CD4-positive, alpha-beta T cell treated with Interleukin-6 for 4 hours (primary cell): ENCODE results near the gene MRPL21.

Experiments
- DNase-seq: peaks from one replicate; pipeline ENCODE4 v3.0.0-alpha.2; 2020; ENCODE audit warnings: mixed read lengths

MRPL21 gene

DNA sequence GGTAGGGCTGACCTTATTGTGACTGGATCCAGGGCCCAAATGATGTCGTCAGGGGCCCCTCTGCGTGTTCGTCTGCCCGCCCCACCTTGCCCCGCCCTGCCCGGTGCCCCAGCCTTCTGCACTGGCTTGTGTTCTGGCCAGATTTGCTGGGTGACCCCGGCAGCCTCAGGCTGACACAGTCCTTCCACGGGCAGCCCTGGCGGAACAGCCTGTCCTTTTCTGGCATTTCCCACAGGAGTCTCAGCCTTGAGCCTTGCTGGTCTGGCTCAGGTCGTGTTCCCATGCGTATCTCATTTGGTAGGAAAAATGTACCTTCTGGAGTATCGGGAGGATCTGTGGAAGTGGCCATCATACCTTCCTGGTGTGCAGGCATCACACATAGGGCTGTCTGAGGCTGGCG, 31.0 kb upstream of the MRPL21 start:
- DNase-seq, result no peak

GRCh38 chr11:68934321-68934645, 30.7 kb upstream of the MRPL21 start:
- no peak for DNase-seq

GRCh38 chr11:68933605-68934320, 30.1 kb upstream of the MRPL21 start:
- no peak for DNase-seq

GRCh38 chr11:68932933-68933577, 29.4 kb upstream of the MRPL21 start:
- no peak for DNase-seq

- no peak for DNase-seq
These were observed 28.7 kb upstream of the MRPL21 start for GRCh38 chr11:68932358-68932757.

DNA sequence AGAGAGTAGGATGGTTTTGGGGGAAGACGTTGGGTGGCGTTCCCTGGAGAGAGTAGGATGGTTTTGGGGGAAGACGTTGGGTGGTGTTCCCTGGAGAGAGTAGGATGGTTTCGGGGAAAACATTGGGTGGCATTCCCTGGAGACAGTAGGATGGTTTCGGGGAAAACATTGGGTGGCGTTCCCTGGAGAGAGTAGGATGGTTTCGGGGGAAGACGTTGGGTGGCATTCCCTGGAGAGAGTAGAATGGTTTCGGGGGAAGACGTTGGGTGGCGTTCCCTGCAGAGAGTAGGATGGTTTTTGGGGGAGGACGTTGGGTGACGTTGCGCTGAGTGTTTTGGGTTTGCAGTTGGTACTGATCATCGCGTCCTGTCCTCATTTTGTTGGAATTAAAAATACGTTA, 28.3 kb upstream of the MRPL21 start:
- no peak for DNase-seq

- DNase-seq, result no peak
These were observed 27.6 kb upstream of the MRPL21 start for GRCh38 chr11:68930991-68931855.

GRCh38 chr11:68929706-68930570, 26.3 kb upstream of the MRPL21 start:
- DNase-seq, result no peak

DNA sequence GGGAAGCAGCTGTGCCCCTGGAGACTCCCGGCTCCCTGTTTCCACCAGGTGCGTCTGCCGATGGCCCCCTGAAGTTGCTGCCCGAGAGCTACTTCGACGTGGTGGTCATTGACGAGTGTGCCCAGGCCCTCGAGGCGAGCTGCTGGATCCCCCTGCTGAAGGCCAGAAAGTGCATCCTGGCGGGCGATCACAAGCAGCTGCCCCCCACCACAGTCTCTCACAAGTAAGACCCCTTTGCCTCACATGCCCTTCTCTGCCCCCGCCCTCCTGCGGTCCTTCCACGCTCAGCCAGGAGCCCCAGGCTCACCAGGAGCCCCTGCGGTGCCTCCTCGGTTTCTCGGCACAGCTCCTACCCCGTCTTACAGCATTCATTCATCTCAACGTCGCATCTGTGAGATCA, 25.5 kb upstream of the MRPL21 start:
- DNase-seq, result no peak

GRCh38 chr11:68928136-68928880, 24.7 kb upstream of the MRPL21 start:
- DNase-seq, result no peak

DNA sequence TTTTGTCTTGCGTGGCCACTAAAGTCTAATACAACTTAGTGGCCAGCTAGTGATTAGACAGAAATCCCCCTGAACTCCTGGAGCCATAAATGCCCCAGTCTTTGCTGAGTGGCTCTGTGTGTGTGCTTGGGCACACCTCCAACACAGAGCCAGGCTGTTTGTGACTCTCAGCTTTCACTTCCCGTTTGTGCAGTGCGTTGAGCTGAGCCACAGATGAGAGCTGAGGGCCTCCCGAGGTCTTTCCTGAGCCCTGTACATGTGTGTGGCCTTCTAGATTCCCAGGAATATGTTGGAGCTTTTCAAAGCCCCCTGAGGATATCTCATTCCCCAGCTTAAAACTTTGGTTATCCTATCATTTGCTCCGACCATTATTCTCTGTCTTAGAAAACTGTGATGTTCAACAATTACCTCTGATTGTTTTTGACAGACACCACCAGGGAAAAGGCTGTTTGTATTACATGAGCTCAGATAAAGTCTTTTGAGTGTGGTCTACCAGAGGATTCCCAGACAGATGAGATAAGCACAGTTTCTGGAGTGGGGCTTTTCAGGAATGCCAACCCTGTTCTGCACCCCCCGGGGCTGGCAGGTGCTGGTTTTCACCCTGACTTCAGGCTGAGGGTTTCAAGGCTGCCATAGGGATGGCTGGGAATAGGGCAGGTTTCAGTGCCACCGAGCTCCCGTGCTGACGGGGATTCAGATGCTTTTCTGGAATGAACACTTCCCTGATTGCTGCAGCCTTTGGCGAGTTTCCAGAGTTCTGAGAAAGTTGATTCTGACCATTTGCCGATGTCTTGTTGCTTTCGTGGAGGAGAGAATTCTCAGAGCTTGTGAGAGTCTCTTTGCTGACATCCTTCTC, 23.9 kb upstream of the MRPL21 start:
- DNase-seq, result no peak

DNA sequence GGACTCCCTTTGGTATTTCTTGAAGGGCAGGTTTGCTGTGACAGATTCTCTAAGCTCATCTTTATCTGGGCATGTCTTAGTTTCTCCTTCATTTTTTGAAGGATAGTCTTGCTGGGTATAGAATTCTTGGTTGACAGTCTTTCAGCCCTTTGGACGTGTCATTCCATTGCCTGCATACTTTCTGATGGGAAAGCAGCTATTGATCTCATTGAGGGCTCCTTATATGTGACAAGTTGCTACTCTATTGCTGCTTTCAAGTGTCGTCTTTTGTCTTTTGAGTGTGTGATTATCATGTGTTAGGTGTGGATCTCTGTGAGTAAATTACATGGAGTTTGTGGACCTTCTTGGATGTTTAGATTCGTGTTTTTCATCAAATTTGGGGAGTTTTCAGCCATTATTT, 22.0 kb upstream of the MRPL21 start:
- DNase-seq, result no peak

GRCh38 chr11:68924073-68924925, 20.7 kb upstream of the MRPL21 start:
- DNase-seq, result no peak

- DNase-seq, result no peak
These were observed 20.0 kb upstream of the MRPL21 start for GRCh38 chr11:68923614-68924013.

DNA sequence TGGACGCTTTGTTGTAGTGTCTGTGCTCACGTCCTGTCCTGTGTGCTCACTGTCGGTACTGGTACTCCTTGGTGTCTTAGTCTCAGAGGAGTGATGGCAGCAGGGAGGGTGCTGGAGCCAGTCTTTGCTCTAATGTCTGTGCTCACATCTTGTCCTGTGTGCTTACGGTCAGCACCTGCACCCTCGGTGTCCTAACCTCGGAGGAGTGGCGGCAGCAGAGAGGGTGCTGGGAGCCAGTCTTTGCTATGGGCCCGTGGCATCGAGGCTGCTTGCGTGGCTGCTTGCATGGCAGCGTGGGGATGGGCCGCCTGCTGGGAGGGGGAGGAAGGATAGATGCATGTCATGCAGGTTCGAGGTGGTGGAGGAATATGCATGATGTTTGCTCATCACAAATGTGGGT, 12.8 kb upstream of the MRPL21 start:
- DNase-seq, result no peak

DNA sequence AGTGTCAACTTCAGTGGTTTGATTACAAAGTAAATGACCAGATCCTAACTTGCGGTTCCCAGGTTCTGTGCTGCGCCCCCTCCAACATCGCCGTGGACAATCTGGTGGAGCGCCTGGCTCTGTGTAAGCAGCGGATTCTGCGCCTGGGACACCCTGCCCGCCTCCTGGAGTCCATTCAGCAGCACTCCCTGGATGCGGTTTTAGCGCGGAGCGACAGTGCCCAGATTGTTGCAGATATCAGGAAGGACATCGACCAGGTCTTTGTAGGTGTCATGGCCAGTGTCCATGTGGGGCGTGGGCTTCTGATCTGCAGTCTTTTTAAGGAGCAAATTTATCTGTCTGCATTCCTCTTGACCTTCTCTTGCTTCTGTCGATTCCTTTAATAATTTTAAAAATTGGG, 11.1 kb upstream of the MRPL21 start:
- no peak for DNase-seq

- DNase-seq, result no peak
These were observed 9.6 kb upstream of the MRPL21 start for GRCh38 chr11:68913188-68913587.

DNA sequence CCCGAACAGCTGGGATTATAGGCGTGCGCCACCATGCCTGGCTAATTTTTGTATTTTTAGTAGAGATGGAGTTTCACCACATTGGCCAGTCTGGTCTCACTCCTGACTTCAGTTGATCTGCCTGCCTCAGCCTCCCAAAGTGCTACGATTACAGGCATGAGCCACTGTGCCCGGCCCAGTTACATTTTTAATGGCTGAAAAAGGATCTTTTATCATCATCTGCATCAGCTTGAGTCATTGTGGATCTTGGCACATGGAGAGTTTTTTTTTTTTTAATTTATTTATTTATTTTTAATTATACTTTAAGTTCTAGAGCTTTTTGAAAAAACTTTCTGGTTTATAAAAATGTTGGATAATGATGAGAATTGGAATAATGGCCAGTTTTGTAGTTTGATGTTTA, 8.6 kb upstream of the MRPL21 start:
- no peak for DNase-seq

- no peak for DNase-seq
These were observed 8.1 kb upstream of the MRPL21 start for GRCh38 chr11:68911731-68912130.

- no peak for DNase-seq
These were observed 7.3 kb upstream of the MRPL21 start for GRCh38 chr11:68910965-68911364.
